GM12875 (cell line): ENCODE data around the gene EMX1.

ENCODE experiments used
- H3K4me3 ChIP-seq: one replicate; pipeline ENCODE4 v1.5.1; 2011; ENCODE audit warnings: low read depth, low read length, control low read depth
- CTCF ChIP-seq: IDR thresholded peaks from 2 replicates; pipeline ENCODE4 v1.5.1; 2011; ENCODE audit warnings: low read depth, mild to moderate bottlenecking, control low read depth, inconsistent platforms, low read length, moderate library complexity, borderline replicate concordance; ENCODE audit not compliant: insufficient read depth

The EMX1 gene

GRCh38 chr2:72887740-72888437 lies 29.4 kb upstream of the EMX1 start:
- H3K4me3 ChIP-seq: peak overlapping the region; percentile 31
- TF ChIP-seq CTCF: peak; percentile 96

- TF ChIP-seq CTCF: no peak
- no peak overlapping the region for H3K4me3 ChIP-seq
These were observed 28.7 kb upstream of the EMX1 start for GRCh38 chr2:72888438-72889202.

DNA sequence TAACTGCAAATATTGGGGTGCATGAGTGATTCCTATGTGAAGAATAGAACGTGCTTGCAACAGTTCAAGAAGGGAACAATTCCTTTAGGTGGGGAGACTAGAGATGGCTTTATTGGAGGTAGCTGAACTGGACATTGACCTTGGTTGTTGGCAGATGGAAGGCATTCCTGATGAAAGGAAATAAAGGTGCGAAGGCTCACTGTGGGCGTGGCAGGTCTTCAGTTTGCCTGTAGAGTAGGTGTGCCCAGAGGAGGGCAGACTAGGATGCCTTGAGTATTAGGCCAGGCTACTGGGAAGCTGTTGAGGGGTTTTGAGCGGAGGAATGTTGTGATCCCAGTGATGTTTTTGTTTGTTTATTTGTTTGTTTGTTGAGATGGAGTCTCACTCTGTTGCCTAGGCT lies 27.3 kb upstream of the EMX1 start:
- H3K4me3 ChIP-seq: no peak overlapping the region
- no peak for TF ChIP-seq CTCF

DNA sequence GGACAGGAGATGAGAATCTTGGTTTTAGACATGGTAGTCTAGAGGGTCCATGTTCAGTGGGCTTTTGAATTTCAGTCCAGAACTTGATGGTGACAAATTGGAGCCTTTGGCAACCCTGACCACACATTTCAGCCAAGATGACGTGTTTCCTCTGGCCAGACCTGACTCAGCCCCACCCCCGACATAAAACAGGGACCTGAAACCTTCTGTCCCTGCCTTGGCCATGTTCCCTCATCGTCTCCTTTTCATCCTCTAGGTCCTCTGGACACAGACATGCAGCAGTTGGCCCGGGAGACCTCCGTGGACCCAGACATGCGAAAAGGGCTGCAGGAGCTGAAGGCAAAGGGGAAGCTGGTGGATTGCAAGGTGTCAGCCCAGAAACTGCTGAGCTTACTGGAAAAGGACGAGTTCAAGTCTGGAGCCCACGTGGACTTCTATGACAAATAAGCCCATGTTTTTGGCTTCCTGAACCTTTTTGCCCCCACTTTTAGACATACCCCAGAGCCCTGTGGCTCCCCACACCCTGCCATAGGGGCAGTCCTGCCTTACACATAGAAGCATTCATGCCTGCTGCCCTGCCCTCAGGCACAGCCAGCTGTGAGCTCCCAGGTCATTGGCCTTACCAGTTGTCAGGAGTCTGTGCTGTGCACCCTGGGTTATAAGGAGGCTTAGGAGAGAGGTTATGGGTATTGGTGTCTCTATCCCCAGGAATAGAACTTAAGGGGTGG lies 26.1 kb upstream of the EMX1 start:
- H3K4me3 ChIP-seq: no peak overlapping the region
- no peak for TF ChIP-seq CTCF

DNA sequence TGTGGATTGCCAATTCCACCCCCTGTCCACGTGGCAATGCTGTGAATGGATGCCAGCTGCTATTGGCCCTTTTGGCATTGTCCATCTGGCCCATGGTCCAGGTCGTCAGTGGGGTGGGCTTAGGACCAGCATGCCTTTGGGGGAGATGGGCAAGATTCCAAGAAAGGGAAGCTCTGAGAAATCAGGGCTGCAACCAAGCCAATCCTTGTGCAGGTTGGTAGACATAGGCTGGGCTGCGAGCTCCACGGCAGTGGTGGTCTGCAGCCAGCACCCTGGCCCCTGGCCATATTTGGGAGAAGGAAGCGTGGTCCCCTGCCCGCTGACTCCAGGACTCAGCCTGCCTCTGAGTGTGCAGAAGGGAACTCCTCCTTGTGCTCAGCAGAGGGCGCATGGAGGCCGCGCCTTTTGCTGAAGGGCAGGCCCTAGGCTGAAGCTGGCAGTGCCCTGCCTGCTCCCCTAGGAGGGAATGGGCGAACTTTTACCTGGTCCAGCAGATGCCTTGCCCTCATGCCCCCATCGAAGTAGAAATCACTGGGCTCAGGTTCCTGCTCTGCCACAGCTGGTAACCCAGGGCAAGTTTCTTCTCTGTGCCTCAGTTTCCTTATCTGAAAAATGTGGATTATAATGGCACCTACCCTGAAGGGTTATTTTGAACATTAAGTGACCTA lies 24.7 kb upstream of the EMX1 start:
- no peak overlapping the region for H3K4me3 ChIP-seq
- TF ChIP-seq CTCF: peak; percentile 92

DNA sequence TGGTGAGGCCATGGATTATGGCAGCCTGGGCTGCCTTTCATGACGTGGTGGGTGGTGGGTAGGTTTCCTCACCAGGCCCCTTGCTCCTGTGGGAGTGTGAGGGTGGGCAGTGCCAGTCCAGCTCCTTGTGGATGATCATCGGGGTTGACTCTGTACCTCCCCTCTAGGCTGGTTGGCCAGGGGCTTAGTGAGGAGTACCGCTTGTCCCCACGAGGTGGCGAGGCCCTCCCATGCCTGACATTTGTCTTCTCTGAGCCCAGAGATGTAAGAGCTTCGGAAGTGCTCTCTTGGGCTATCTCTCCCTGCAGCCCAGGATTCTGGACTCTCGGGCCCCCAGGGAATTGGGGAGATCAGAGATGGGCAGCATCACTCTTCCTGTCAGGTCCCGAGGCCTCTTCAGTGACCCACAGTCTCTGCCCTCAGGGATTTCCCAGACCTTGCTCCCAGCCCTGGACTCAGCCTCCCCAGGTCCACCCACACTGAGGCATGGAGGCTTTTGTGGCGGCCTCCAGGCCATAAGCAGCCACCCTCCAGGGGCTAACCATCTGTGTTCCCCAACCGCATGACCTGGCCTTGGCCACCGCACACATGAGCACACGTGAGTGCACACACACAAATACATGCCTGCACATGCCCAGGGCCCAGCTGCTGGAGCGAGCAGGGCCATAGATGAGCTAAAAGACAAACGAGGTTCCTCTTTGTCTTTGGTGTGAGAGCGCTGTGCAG lies 23.6 kb upstream of the EMX1 start:
- H3K4me3 ChIP-seq: no peak overlapping the region
- TF ChIP-seq CTCF: peak; percentile 84
